SK-N-SH treated with all-trans-retinoic acid at 6 μM for 48 hours (cell line): ENCODE measurements around the gene SIAH1.

Experiments used
- ARNTL ChIP-seq: fragments of 450-650 bp; formaldehyde crosslinking; IDR thresholded peaks from 2 replicates; pipeline ENCODE4 v1.5.0; 2020; ENCODE audit warnings: low read depth, mild to moderate bottlenecking, moderate library complexity, borderline replicate concordance
- BACH2 ChIP-seq: fragments of 250-450 bp; sonication (Bioruptor Pico); IDR thresholded peaks from 2 replicates; pipeline ENCODE4 v1.9.0; 2021; ENCODE audit warnings: mild to moderate bottlenecking, borderline replicate concordance
- CSDC2 ChIP-seq: fragments of 250-450 bp; sonication (Bioruptor Pico); IDR thresholded peaks from 2 replicates; pipeline ENCODE4 v1.5.0; 2020; ENCODE audit warnings: mild to moderate bottlenecking, moderate library complexity
- OSR1 ChIP-seq: fragments of 250-450 bp; sonication (Bioruptor Pico); IDR thresholded peaks from 2 replicates; pipeline ENCODE4 v1.8.0; 2022; ENCODE audit warnings: moderate library complexity, mild to moderate bottlenecking, inconsistent platforms
- PPARA ChIP-seq: fragments of 250-450 bp; sonication (Bioruptor Pico); IDR thresholded peaks from 2 replicates; pipeline ENCODE4 v1.5.0; 2020; ENCODE audit warnings: mild to moderate bottlenecking, borderline replicate concordance
- RARB ChIP-seq: fragments of 250-450 bp; sonication (Bioruptor Pico); IDR thresholded peaks from 2 replicates; pipeline ENCODE4 v1.8.0; 2021; ENCODE audit warnings: mild to moderate bottlenecking, moderate library complexity
- TOX ChIP-seq: fragments of 250-450 bp; sonication (Bioruptor Pico); IDR thresholded peaks from 2 replicates; pipeline ENCODE4 v1.8.0; 2021; ENCODE audit warnings: mild to moderate bottlenecking, moderate library complexity, borderline replicate concordance
- ZC3H10 ChIP-seq: fragments of 250-450 bp; sonication (Bioruptor Pico); IDR thresholded peaks from 2 replicates; pipeline ENCODE4 v1.5.1; 2021; ENCODE audit warnings: mild to moderate bottlenecking, moderate library complexity
- TF ChIP-seq, protein P1 (sequence below): fragments of 250-450 bp; sonication (Bioruptor Pico); IDR thresholded peaks from 2 replicates; pipeline ENCODE4 v1.8.0; 2021; ENCODE audit warnings: low read depth, mild to moderate bottlenecking, moderate library complexity, borderline replicate concordance
- TF ChIP-seq, protein P2 (sequence below): fragments of 250-450 bp; sonication (Bioruptor Pico); IDR thresholded peaks from 2 replicates; pipeline ENCODE4 v1.5.1; 2020; ENCODE audit warnings: low read depth, mild to moderate bottlenecking, moderate library complexity
- TF ChIP-seq, protein P3 (sequence below): fragments of 250-450 bp; sonication (Bioruptor Pico); IDR thresholded peaks from 2 replicates; pipeline ENCODE4 v1.5.0; 2020; ENCODE audit warnings: mild to moderate bottlenecking, moderate library complexity
- TF ChIP-seq, protein P4 (sequence below): fragments of 250-450 bp; sonication (Bioruptor Pico); IDR thresholded peaks from 2 replicates; pipeline ENCODE4 v1.8.0; 2020; ENCODE audit warnings: mild to moderate bottlenecking, moderate library complexity, borderline replicate concordance

DNA sequence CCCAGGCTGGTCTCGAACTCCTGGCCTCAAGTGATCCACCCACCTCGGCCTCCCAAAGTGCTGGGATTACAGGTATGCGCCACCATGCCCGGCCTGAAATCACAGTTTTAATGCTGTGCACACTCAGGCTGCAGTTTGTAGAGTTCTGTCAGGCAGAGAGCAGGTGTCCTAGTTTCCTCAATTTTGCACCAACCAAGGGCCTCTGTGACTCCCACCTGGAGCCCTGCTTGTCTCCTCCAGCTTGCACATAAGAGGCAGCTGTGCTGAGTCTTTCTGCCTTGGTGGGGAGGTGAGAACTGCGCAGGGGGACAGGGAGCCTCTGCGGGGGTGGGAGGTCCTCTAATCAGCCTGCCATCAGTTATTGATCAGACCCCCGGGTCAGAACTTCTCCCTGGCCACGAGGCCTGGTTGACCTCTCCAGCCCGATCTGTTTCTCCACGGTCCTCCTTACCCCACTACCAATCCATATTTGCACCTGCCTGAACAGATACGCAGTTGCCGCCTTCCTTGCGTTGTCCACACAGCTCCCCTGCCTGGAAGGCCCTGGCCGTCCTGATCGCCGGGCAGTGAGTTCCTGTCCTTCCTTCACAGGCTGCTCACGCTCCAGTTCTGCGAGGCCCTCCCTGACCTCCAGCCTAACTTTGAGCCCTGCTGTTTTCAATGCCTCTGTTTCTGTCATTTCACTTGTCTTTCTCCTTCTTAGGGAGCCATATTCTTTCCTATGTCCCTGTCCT is 48.1 kb upstream of the SIAH1 start:
- TF ChIP-seq, protein P1, sequence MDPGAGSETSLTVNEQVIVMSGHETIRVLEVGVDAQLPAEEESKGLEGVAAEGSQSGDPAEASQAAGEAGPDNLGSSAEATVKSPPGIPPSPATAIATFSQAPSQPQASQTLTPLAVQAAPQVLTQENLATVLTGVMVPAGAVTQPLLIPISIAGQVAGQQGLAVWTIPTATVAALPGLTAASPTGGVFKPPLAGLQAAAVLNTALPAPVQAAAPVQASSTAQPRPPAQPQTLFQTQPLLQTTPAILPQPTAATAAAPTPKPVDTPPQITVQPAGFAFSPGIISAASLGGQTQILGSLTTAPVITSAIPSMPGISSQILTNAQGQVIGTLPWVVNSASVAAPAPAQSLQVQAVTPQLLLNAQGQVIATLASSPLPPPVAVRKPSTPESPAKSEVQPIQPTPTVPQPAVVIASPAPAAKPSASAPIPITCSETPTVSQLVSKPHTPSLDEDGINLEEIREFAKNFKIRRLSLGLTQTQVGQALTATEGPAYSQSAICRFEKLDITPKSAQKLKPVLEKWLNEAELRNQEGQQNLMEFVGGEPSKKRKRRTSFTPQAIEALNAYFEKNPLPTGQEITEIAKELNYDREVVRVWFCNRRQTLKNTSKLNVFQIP (CRISPR knock-in tag) = no peak
- TF ChIP-seq, protein P2, sequence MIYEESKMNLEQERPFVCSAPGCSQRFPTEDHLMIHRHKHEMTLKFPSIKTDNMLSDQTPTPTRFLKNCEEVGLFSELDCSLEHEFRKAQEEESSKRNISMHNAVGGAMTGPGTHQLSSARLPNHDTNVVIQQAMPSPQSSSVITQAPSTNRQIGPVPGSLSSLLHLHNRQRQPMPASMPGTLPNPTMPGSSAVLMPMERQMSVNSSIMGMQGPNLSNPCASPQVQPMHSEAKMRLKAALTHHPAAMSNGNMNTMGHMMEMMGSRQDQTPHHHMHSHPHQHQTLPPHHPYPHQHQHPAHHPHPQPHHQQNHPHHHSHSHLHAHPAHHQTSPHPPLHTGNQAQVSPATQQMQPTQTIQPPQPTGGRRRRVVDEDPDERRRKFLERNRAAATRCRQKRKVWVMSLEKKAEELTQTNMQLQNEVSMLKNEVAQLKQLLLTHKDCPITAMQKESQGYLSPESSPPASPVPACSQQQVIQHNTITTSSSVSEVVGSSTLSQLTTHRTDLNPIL (CRISPR knock-in tag) = no peak
- TF ChIP-seq OSR1 (CRISPR knock-in tag) = no peak
- TF ChIP-seq BACH2 = no peak
- TF ChIP-seq, protein P3, sequence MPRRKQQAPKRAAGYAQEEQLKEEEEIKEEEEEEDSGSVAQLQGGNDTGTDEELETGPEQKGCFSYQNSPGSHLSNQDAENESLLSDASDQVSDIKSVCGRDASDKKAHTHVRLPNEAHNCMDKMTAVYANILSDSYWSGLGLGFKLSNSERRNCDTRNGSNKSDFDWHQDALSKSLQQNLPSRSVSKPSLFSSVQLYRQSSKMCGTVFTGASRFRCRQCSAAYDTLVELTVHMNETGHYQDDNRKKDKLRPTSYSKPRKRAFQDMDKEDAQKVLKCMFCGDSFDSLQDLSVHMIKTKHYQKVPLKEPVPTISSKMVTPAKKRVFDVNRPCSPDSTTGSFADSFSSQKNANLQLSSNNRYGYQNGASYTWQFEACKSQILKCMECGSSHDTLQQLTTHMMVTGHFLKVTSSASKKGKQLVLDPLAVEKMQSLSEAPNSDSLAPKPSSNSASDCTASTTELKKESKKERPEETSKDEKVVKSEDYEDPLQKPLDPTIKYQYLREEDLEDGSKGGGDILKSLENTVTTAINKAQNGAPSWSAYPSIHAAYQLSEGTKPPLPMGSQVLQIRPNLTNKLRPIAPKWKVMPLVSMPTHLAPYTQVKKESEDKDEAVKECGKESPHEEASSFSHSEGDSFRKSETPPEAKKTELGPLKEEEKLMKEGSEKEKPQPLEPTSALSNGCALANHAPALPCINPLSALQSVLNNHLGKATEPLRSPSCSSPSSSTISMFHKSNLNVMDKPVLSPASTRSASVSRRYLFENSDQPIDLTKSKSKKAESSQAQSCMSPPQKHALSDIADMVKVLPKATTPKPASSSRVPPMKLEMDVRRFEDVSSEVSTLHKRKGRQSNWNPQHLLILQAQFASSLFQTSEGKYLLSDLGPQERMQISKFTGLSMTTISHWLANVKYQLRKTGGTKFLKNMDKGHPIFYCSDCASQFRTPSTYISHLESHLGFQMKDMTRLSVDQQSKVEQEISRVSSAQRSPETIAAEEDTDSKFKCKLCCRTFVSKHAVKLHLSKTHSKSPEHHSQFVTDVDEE (CRISPR knock-in tag) = no peak
- TF ChIP-seq, protein P4, sequence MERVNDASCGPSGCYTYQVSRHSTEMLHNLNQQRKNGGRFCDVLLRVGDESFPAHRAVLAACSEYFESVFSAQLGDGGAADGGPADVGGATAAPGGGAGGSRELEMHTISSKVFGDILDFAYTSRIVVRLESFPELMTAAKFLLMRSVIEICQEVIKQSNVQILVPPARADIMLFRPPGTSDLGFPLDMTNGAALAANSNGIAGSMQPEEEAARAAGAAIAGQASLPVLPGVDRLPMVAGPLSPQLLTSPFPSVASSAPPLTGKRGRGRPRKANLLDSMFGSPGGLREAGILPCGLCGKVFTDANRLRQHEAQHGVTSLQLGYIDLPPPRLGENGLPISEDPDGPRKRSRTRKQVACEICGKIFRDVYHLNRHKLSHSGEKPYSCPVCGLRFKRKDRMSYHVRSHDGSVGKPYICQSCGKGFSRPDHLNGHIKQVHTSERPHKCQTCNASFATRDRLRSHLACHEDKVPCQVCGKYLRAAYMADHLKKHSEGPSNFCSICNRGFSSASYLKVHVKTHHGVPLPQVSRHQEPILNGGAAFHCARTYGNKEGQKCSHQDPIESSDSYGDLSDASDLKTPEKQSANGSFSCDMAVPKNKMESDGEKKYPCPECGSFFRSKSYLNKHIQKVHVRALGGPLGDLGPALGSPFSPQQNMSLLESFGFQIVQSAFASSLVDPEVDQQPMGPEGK = no peak
- no peak for TF ChIP-seq RARB (CRISPR knock-in tag)
- TF ChIP-seq ARNTL (CRISPR knock-in tag) = no peak
- no peak for TF ChIP-seq PPARA (CRISPR knock-in tag)
- TF ChIP-seq CSDC2 (CRISPR knock-in tag) = no peak
- no peak for TF ChIP-seq TOX (CRISPR knock-in tag)
- no peak for TF ChIP-seq ZC3H10 (CRISPR knock-in tag)
